HG02798 (cell line): ENCODE data around the gene MAP2.

ENCODE experiments used
- ATAC-seq: cut with Tn5 transposase; IDR thresholded peaks from one replicate; pipeline ENCODE4 v1.9.1; 2021; ENCODE audit warnings: mild to moderate bottlenecking; ENCODE audit not compliant: unreplicated experiment, poor library complexity

The MAP2 gene, protein sequence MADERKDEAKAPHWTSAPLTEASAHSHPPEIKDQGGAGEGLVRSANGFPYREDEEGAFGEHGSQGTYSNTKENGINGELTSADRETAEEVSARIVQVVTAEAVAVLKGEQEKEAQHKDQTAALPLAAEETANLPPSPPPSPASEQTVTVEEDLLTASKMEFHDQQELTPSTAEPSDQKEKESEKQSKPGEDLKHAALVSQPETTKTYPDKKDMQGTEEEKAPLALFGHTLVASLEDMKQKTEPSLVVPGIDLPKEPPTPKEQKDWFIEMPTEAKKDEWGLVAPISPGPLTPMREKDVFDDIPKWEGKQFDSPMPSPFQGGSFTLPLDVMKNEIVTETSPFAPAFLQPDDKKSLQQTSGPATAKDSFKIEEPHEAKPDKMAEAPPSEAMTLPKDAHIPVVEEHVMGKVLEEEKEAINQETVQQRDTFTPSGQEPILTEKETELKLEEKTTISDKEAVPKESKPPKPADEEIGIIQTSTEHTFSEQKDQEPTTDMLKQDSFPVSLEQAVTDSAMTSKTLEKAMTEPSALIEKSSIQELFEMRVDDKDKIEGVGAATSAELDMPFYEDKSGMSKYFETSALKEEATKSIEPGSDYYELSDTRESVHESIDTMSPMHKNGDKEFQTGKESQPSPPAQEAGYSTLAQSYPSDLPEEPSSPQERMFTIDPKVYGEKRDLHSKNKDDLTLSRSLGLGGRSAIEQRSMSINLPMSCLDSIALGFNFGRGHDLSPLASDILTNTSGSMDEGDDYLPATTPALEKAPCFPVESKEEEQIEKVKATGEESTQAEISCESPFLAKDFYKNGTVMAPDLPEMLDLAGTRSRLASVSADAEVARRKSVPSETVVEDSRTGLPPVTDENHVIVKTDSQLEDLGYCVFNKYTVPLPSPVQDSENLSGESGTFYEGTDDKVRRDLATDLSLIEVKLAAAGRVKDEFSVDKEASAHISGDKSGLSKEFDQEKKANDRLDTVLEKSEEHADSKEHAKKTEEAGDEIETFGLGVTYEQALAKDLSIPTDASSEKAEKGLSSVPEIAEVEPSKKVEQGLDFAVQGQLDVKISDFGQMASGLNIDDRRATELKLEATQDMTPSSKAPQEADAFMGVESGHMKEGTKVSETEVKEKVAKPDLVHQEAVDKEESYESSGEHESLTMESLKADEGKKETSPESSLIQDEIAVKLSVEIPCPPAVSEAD (N-terminal part only)

DNA sequence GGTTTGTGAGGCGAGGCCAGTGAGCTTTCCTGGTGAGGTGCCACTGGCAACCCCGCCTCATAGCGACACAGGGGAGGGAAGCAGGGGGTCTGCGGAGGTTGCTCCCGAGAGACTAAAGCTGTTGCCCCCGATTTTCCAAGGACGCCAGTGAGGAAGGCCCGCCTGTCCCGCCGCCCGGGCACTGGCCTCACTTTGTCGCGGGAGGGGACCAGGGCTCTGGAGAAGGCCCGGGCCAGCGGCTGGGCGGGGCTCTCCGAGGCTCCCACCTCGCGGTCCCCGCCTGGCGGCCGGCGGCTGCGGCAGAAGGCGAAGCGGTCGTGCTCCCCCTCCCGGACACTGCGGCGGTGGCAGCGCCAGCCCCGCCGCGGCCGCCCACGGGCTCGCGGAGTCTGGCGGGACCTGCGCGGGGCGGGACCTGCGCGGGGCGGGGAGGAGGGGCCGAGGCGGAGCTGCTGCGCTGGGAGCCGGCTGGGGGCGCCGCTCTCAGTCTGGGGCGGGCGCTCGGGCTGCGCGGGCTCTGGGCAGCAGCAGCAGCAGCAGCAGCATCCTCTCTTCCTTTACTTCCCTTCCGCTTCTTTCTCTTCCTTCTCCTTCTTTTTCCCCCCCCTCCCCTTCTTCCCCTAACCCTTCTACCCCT lies at the start of gene MAP2:
Gene MAP2, plus strand, starts transcription at position 486 of the 637 bp plus-strand sequence. CDS start 229,124 bp downstream, outside the sequence.
- ATAC-seq, result peak; percentile 99

DNA sequence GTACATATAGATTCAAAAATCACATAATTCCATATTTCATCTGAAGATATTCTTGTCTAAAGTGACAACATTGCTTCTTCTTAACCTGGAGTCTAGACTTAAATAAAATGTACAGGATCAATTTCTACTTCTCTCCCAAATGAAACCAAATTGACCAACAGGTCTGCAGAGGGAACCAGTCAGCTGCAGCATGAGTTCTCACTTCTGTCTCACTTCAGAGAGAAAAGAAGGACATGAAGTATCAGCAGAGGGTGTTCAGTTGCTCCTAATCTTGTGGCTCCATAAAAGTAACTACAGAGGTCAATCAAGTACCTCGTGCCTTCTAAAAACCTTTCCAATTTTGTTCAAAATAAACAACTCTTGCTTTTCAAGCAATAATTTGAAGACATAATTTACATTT lies 47.2 kb upstream of the MAP2 start:
- ATAC-seq, result no peak

DNA sequence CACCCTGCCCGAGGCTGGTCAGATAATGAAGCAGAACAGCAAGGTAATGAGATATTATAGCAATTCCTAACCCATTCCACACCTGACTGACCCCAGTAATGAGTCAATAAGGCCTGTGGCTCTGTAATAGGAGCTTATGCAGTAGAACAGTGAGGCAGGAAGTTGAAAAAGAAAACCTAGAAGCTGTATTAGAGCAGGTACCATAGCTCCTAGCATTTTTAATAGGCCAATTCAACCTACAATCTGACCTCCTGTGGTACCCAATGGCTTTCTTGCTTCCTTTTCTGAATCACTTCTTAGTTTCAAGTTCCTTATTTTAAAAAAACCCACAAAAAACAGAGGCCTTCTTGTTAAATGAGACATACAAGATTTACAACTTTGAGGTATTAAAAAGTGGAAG lies 43.6 kb upstream of the MAP2 start:
- ATAC-seq, result peak; percentile 93

DNA sequence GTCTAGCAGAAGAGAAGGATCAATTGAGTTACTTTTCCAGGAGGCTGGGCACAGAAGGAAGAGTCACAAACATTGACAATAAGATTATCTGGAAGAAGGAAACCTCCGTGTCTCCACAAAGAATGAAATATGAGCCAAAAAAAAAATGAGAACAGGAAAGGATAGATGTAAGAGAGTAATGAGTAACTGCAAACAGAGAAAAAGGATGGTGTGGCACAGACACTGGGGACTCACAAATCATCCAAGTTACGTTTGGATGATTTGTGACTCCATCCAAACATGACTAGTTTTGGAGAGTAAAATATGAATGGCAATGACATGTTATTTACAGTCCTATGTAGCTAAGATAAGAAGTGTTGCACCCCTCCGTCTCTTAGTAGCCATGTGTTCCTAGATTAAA lies 42.8 kb upstream of the MAP2 start:
- ATAC-seq, result no peak

DNA sequence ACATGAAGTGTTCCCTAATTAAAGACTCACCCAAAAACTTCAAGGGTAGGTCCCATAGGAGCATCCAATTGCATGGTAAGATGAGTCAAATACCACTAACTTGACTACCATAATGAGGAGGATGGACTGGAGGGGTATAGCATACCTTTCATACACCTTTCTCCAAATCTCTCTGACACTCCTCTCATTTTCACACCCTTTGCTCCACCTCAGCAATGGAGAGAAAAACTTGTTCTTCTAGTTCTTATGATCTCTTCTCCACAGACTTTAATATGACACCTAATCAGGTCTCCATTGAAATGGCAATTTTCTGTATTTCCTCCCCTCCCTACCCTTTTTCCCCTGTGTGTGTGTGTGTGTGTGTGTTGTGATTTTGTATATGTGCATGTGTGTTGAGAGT lies 41.1 kb upstream of the MAP2 start:
- no peak for ATAC-seq

DNA sequence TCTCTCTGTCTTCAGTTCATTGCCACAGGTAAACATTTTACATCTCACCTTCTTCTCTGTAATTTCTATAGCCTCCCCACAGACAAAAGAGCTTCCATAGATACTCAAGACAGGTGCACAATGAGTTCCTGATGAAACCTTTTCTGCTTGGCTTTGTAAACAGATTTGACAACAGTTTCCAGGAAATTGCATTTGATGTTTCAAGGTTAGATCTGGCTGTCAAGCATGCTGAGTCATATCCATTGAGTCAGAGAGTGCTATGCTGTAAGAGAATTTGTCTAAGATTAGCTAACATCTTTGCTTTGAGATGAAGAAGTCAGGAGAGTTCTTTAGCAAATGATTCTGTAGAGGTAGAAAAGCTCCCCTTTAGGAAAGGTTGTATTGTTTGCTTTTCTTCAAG lies 40.6 kb upstream of the MAP2 start:
- ATAC-seq, result no peak

DNA sequence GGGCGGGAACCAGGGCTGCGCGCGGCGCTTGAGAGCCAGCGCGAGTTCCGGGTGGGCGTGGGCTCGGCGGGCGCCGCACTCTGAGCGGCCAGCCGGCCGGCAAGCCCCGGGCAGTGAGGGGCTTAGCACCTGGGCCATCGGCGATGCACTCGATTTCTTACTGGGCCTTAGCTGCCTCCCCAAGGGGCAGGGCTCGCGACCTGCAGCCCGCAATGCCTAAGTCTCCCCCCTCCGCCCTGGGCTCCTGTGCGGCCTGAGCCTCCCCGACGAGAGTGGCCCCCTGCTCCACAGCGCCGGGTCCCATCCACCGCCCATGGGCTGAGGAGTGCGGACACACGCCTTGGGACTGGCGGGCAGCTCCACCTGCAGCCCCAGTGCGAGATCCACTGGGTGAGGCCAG lies 36.5 kb upstream of the MAP2 start:
- no peak for ATAC-seq

DNA sequence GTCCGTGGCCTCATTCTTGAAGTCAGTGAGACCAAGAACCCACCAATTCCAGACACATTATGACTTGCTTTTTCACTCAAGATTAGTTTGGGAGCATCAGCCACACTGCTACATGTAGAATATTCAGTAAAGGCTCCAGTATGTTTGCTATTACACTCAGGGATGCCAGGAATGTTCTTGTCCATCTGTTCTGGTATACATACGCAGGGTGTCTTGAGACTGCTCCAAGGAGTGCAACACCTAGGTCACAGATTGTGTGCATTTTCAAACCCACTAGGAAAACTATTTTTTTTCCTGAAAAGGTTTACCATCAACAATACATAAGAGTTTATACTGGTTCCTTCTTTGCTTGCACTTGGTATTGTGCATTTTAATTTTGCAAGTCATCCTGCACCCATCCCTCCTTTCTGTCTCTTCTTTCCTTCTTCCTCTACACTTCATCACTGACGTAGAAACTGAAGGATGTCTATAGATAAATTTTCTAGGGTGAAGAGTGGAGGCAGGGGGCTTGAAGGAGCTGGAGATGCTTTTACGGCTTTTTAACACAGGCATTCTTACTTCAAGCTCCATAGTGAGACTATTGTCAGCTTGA lies 35.3 kb upstream of the MAP2 start:
- ATAC-seq, result no peak

DNA sequence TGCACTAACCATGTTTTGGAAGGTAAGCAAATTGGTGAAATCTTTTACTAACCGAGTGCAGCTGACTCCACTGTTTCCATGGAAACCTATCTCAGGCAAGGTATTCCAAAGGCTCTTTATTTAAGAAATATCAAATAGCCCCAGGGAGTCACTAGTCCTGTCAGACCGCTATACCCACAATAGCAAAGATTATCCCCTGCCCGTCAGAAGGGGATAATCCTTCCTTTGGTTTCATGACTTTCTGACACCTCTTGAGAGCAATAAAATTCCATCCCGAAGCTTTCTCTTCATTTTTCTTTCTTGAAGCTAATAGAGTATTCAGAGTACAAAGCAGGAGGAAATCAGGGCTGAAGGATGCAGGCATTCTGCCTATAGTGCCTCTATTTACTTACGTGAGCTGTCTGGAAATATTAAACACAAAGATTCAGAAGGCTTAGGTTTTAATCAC lies 34.7 kb upstream of the MAP2 start:
- ATAC-seq, result no peak

DNA sequence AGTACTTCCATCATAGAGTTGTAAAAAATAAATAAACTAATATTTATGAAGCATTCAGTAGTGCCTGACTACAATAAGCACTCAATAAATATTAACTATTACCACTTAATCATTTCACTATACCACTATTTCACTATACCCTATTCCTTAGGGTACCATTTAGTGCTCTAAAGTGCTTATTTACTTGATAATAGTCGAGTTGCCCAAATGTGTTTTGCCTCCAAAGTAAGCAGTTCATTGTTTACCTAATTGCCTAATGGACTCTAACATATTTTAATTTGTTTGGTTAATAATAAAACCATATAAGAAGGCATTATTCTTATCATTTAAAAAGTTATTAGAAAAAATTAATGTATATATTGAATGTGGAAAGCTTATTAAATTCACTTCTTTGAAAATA lies 33.0 kb upstream of the MAP2 start:
- no peak for ATAC-seq

DNA sequence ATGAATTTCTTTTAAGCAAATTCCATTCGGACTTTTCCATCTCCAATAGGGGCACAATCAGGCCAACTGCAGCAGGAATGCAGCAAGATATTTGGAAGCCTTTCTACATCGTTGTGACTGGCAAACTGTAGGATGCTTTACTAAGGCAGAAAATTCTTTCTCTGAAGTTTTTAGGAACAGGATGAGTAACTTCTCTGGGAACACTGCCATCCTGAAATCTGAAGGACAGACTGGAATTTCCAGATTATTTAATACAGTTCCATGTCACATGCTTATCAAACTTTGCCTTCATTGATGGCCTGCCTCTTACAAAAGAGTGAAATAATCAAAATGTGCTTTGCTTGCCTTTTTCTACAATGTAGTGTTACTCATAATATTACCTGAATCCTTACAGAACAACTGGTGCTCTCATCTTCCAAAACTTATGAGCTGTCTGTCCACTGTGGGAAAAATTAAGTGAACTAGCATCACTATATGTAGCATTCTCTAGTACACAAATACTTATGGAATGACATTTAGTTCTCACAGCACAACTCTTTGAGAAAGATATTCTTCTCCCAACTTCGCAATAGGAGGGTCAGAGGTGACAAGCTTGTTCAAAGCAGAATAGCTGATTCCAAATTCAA lies 32.0 kb upstream of the MAP2 start:
- no peak for ATAC-seq

DNA sequence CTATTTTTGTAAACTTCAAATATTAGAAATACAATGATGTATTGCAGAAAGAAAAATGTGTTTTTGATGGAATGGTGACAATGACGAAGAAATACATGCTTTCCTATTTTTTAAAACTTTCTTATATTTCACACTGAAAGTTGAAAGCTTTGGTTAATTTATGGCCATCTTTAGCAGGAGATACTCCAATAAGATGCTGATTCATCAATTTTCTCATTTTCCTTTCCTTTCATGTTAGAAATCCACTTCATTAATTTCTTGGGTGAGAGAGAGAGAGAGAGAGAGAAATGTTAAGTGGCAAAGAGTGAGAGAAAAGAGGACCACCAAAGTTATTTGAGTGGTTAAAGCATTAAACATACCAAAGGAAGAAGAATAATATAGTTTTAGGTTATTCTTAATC lies 28.6 kb upstream of the MAP2 start:
- no peak for ATAC-seq

DNA sequence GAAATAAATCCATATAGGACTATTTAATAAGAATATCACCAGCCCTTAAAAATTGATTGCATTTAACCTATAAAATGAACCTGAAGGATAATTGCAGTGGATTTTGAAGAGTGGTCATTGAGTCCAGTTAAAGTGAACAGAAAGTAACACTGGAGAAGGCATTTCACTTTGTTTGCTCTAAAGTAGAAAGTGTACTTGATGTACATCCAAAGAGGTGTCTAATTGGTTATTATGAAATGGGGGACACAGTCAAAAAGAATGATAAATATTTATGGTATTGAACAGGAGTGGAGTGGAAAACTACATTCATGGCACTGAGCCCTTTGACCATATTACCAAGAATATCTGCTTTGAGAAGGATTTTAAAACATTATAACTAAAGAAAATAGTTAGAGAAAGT lies 28.2 kb upstream of the MAP2 start:
- ATAC-seq, result no peak

DNA sequence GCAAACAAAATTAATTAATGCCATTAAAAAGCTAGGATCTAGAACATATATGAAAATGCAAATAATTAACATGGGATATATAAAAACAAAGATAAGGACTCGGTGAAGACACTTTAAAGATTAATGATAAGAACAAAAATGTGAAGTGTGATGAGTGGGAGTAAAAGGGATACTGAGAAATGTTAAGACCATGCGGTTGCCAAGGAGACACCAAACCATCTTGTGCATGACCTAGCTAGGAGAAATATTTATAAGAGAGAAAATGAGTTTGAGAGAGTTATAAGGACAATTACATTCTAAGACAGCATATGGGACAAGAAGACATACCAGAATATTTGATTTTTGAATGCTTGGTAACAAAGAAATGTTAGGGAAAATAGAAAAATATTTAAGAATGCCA lies 25.4 kb upstream of the MAP2 start:
- ATAC-seq, result no peak

DNA sequence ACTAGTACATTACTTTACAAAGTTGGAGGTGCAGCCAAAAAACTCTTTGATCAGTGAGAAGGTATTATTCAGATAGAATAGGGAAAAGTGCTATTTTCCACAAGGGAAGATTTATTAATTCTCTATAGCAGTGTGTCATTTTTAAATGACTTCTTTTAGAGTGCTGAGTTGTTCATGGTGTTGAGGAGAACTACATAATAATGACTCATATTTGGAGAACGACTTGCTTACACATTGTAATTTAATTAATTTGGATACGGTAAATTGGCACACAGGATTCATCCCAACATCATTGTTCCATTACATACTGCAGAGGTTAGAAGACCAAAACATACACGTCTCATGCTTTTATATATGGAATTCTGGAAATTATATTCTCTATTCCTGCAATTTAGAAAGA lies 22.1 kb upstream of the MAP2 start:
- ATAC-seq, result no peak

DNA sequence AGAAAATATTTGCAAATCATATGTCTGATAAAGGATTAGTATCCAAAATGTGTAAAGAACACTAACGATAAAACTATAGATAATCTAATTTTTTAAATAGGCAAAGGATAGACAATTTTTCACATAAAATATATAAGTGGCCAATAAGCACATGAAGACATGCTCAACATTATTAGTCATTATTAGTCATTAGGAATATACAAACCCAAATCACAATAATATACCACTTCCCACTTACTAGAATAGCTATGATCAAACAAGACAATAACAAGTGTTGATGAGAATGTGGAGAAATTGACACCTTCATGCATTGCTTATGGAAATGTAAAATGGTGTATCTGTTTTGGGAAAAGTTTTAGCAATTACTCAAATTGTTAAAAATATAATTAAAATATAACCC lies 12.6 kb upstream of the MAP2 start:
- no peak for ATAC-seq

DNA sequence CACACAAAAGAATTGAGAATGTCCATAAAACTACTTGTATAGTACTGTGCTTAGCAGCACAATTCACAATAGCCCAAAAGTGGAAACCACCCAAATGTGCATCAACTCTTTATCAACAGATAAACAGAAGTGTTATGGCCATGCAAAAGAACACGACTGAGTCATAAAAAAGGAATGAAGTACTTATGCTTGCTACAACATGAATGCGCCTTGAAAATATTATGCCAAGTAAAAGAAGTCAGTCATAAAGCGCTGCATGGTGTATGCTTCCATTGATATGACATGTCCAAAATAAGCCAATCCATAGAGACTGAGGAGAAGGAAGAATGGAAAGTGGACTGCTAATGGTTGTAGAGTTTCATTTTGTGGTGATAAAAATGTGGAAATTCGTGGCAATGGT lies 12.1 kb upstream of the MAP2 start:
- ATAC-seq, result no peak

DNA sequence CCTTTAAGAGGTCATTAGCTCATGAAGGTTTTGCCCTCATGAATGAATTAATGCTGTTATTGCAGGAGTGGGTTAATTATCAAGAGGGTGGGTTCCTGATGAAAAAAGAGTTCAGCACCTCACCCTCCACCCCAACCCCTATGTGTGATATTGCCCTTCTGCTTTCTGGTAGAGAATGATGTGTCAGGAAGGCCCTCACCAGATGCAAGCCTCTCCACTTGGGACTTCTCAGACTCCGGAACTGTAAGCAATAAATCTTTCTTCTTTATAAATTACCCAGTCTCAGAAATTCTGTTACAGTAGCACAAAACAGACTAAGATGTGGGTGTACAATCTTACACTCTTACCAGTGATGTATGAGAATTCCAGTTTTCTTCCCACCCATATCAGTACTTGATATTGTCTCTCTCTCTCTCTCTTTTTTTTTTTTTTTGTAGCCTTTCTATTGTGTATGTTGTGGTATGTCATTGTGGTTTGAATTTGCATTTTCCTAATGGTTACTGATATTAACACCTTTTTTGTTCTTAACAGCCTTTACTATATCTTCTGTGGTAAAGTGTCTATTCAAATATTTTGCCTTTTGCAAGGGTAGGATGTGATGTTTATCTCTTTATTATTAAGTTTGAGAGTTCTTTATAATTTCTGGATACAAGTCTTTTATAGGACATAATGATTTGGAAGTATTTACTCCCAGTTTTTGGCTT lies 10.4 kb upstream of the MAP2 start:
- ATAC-seq, result no peak

DNA sequence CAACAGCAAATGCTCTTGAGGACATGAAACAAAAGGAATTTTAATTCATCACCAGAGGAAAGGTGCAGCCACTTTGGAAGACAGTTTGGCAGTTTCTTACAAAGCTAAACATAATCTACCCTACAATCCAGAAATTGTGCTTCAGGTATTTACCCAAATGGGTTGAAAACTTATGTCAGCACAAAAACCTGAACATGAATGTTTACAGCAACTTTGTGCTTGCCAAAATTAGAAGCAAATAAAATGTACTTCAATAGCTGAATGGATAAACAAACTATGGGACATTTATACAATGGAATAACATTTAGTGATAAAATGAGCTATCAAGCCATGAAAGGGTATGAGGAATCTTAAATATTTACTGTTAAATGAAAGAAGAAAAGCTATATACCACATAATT lies 6.9 kb upstream of the MAP2 start:
- ATAC-seq, result no peak
